ENCODE data around the gene ARHGAP23. TPM values are rescaled to one million over a fixed set of nuclear protein-coding genes. Genes with fewer than 3 reads are reported as not detected.

Gene ARHGAP23
- total RNA-seq, 1 experiment from 2014 or later, result 19.0 TPM

DNA sequence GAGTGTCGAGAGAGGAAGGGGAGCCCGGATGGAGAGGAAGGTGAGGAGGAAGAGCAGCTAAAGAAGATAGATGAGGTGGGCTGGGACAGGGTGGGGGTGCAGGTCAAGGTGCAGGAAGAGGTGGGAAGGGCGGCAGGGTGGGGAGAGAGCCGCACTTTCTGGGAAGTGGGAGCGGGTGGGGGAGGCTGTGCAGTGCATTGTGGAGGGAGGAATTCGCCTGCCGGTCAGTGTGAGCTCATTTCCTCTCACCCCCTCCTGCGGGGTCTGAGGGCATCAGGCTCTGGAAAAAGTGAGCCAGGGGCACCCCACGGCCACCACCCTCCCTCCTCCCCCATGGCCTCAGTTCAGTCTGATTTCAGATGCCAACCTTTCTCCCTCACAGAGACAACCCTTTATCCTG, 2.5 kb upstream of the ARHGAP23 start:
- no peaks in the 10 kb centered on the region for H3K4me1 ChIP-seq (ENCODE audit: insufficient read depth, low read length, poor library complexity, severe bottlenecking)
- no peaks in the 10 kb centered on the region for H3K9me3 ChIP-seq (ENCODE audit: low read depth, low read length, poor library complexity, severe bottlenecking)
- no peak overlapping the region for H3K27ac ChIP-seq (ENCODE audit: low read depth, low read length, poor library complexity, severe bottlenecking)
- no peak overlapping the region for H3K4me3 ChIP-seq (ENCODE audit: low read depth, low read length, poor library complexity, severe bottlenecking)
- TF ChIP-seq, protein P1, sequence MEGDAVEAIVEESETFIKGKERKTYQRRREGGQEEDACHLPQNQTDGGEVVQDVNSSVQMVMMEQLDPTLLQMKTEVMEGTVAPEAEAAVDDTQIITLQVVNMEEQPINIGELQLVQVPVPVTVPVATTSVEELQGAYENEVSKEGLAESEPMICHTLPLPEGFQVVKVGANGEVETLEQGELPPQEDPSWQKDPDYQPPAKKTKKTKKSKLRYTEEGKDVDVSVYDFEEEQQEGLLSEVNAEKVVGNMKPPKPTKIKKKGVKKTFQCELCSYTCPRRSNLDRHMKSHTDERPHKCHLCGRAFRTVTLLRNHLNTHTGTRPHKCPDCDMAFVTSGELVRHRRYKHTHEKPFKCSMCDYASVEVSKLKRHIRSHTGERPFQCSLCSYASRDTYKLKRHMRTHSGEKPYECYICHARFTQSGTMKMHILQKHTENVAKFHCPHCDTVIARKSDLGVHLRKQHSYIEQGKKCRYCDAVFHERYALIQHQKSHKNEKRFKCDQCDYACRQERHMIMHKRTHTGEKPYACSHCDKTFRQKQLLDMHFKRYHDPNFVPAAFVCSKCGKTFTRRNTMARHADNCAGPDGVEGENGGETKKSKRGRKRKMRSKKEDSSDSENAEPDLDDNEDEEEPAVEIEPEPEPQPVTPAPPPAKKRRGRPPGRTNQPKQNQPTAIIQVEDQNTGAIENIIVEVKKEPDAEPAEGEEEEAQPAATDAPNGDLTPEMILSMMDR (conservative IDR thresholded peaks at IDR 0.05; ENCODE audit: low read depth, low read length), result no peak
- no peak for TF ChIP-seq EZH2 (IDR thresholded peaks at IDR 0.05; ENCODE audit: borderline replicate concordance, low read depth, low read length, poor library complexity, severe bottlenecking)
- POLR2A ChIA-PET (ENCODE audit: low non-redundant PET), result no interaction called here
- BruUV-seq (replicated peaks), result no TSS peak
- no peak for DNase-seq (ENCODE audit: low spot score)
- H3K27me3 ChIP-seq (replicated peaks; ENCODE audit: insufficient read depth, low read depth, low read length, poor library complexity), result no peaks in the 10 kb centered on the region
- no peaks in the 10 kb centered on the region for H3K36me3 ChIP-seq (ENCODE audit: insufficient read depth, low read length, poor library complexity, severe bottlenecking)
- intact Hi-C loops (cut with micrococcal nuclease; ENCODE audit: unreplicated experiment), result no loop called here
- CTCF ChIA-PET, result no interaction called here

DNA sequence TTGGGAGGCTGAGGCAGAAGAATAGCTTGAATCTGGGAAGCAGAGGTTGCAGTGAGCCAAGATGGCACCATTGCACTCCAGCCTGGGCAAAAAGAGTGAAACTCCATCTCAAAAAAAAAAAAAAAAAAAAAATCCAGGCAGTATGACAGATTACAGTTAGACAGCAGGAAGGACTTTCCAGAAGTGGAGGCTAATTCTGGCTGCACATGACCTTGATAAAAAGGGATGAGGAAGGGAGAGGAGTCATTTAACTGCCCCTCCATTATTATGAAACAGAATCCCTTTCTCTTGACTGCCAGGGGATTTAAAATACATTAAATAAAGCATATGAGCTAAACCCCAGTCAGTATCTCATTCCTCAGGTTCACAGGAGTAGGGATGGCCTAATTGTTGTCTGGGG, 1.8 kb upstream of the ARHGAP23 start:
- TF ChIP-seq, protein P1 (conservative IDR thresholded peaks at IDR 0.05; ENCODE audit: low read depth, low read length), result no peak
- TF ChIP-seq EZH2 (IDR thresholded peaks at IDR 0.05; ENCODE audit: borderline replicate concordance, low read depth, low read length, poor library complexity, severe bottlenecking), result no peak
- intact Hi-C loops (cut with micrococcal nuclease; ENCODE audit: unreplicated experiment), result no loop called here
- no peak for DNase-seq (ENCODE audit: low spot score)
- Histone ChIP-seq H3K9me3 (ENCODE audit: low read depth, low read length, poor library complexity, severe bottlenecking) (no peaks in the 10 kb centered on the region), H3K4me3 (ENCODE audit: low read depth, low read length, poor library complexity, severe bottlenecking) (no peak overlapping the region), H3K4me1 (ENCODE audit: insufficient read depth, low read length, poor library complexity, severe bottlenecking) (no peaks in the 10 kb centered on the region), H3K36me3 (ENCODE audit: insufficient read depth, low read length, poor library complexity, severe bottlenecking) (no peaks in the 10 kb centered on the region), H3K27ac (ENCODE audit: low read depth, low read length, poor library complexity, severe bottlenecking) (no peak overlapping the region), H3K27me3 (replicated peaks; ENCODE audit: insufficient read depth, low read depth, low read length, poor library complexity) (no peaks in the 10 kb centered on the region)
- BruUV-seq (replicated peaks), result no TSS peak
- POLR2A ChIA-PET (ENCODE audit: low non-redundant PET), result interaction anchor here (0.7 kb wide), 1 partner anchor 243 kb away, joined by 3 read pairs; no protein-coding TSS in a partner anchor
- CTCF ChIA-PET, result no interaction called here

DNA sequence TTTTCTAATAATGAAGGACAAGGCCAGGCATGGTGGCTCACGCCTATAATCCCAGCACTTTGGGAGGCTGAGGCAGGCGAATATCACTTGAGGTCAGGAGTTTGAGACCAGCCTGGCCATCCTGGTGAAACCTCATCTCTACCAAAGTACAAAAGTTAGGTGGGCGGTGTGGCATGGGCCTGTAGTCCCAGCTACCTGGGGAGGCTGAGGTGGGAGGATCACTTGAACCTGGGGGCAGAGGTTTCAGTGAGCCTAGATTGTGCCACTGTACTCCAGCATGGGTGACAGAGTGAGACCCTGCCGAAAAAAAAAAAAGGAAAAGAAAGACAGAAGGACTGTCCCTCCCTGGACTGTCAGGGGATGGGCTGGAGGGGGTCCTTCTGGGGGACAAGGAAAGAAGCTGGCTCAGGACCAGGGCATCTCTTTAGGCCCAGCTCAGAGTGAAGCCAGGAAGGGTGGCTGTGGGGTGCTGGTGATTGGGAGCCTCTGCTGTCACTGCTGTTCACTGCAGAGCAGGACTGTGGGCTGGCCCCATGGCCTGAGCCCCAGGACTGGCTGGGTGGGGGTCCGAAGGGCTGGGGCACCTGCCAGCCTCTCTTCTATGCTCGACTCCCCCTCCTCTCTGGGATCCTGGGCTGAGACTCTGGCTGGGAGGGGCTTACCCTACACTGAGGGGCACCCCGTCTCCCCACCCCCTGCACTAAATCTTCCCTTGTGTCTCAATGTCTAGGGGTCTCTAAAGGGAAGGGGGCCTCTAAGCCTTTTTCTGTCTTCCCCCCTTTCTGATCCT, 909 bp upstream of the ARHGAP23 start:
- H3K4me1 ChIP-seq (ENCODE audit: insufficient read depth, low read length, poor library complexity, severe bottlenecking), result no peaks in the 10 kb centered on the region
- DNase-seq (ENCODE audit: low spot score), result no peak
- no TSS peak for BruUV-seq (replicated peaks)
- peak overlapping the region; percentile 54 for H3K4me3 ChIP-seq (ENCODE audit: low read depth, low read length, poor library complexity, severe bottlenecking)
- POLR2A ChIA-PET (ENCODE audit: low non-redundant PET), result interaction anchor here (0.7 kb wide), 1 partner anchor 242 kb away, joined by 3 read pairs; no protein-coding TSS in a partner anchor
- H3K27me3 ChIP-seq (replicated peaks; ENCODE audit: insufficient read depth, low read depth, low read length, poor library complexity), result no peaks in the 10 kb centered on the region
- no peaks in the 10 kb centered on the region for H3K9me3 ChIP-seq (ENCODE audit: low read depth, low read length, poor library complexity, severe bottlenecking)
- CTCF ChIA-PET, result no interaction called here
- H3K27ac ChIP-seq (ENCODE audit: low read depth, low read length, poor library complexity, severe bottlenecking), result no peak overlapping the region
- intact Hi-C loops (cut with micrococcal nuclease; ENCODE audit: unreplicated experiment), result no loop called here
- TF ChIP-seq EZH2 (IDR thresholded peaks at IDR 0.05; ENCODE audit: borderline replicate concordance, low read depth, low read length, poor library complexity, severe bottlenecking), result no peak
- TF ChIP-seq, protein P1 (conservative IDR thresholded peaks at IDR 0.05; ENCODE audit: low read depth, low read length), result no peak
- H3K36me3 ChIP-seq (ENCODE audit: insufficient read depth, low read length, poor library complexity, severe bottlenecking), result no peaks in the 10 kb centered on the region

Data from A673 (cell line).